Vagina (tissue), 2 donors: ENCODE data around the gene MUC12. TPM values are rescaled to one million over a fixed set of nuclear protein-coding genes. Genes with fewer than 3 reads are reported as not detected.
"Not testable (repeated sequence)": the region's sequence is repeated elsewhere in the genome, so short reads cannot be mapped to it uniquely, and the experiment has no call there.

Source experiments
- DNase-seq, 2 donors: peaks; one replicate each; pipeline ENCODE4 v3.0.0-alpha.2; 2017; ENCODE audit errors: extremely low spot score in 2 of 2
- H3K27ac ChIP-seq: fragments of 200-600 bp; sonication (generic); one replicate; pipeline ENCODE4 v1.5.1; 2019
- H3K27me3 ChIP-seq: fragments of 200-600 bp; sonication (generic); one replicate; pipeline ENCODE4 v1.5.1; 2019
- H3K36me3 ChIP-seq, 2 donors: fragments of 200-600 bp; sonication (generic); one replicate each; pipeline ENCODE4 v1.5.1; 2017 to 2019
- H3K4me1 ChIP-seq: fragments of 200-600 bp; sonication (generic); one replicate; pipeline ENCODE4 v1.5.1; 2019
- H3K4me3 ChIP-seq, 2 donors: fragments of 200-600 bp; sonication (generic); 1 replicate in 1 of 2; 2 replicates in 1 of 2; pipeline ENCODE4 v1.5.1; 2016 to 2019
- H3K9me3 ChIP-seq: fragments of 200-600 bp; sonication (generic); one replicate; pipeline ENCODE4 v1.5.1; 2019
- POLR2A ChIP-seq, 2 donors: fragments of 450-650 bp; IDR thresholded peaks; one replicate each; pipeline ENCODE4 v1.6.1; 2017; ENCODE audit warnings: antibody characterized with exemption in 2 of 2, mild to moderate bottlenecking in 2 of 2, moderate library complexity in 2 of 2
- POLR2AphosphoS5 ChIP-seq, 2 donors: sonication (generic); formaldehyde crosslinking; IDR thresholded peaks; one replicate each; pipeline ENCODE4 v1.9.0; 2017; ENCODE audit warnings: antibody characterized with exemption in 2 of 2, mild to moderate bottlenecking in 2 of 2, low read depth in 1 of 2; ENCODE audit not compliant: insufficient read depth in 1 of 2
- intact Hi-C: fragments of 100-400 bp; cut with DNase I; formaldehyde crosslinking; loops from one replicate; pipeline ENCODE4 v1.15.1; 2023
- total RNA-seq: library from RNA; depleted of rRNA; stranded (reverse); fragments of >200 nt; gene quantifications from one replicate; pipeline ENCODE4 v1.2.3, GENCODE V29; 2016
- TF ChIP-seq, protein P1 (sequence below), 3 experiments: fragments of 450-650 bp in 2 of 3; fragments of 200-600 bp in 1 of 3; sonication (generic) in 1 of 3; IDR thresholded peaks; one replicate each; pipeline ENCODE4 v1.5.1; 2017 to 2019; ENCODE audit warnings: antibody characterized with exemption in 3 of 3, mild to moderate bottlenecking in 2 of 3, moderate library complexity in 2 of 3

The MUC12 gene
- total RNA-seq, 1 donor from 2014 or later = 2.7 TPM

GRCh38 chr7:100991631-100992030 is 22.3 kb downstream of the MUC12 start:
- no peaks in the 10 kb centered on the region for H3K36me3 ChIP-seq
- DNase-seq = no peak

DNA sequence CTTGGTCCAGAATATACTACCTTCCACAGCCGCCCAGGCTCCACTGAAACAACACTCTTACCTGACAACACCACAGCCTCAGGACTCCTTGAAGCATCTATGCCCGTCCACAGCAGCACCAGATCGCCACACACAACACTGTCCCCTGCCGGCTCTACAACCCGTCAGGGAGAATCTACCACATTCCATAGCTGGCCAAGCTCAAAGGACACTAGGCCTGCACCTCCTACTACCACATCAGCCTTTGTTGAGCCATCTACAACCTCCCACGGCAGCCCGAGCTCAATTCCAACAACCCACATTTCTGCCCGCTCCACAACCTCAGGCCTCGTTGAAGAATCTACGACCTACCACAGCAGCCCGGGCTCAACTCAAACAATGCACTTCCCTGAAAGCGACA is 22.9 kb downstream of the MUC12 start:
- DNase-seq, H3K4me3 ChIP-seq, H3K9me3 ChIP-seq, H3K27ac ChIP-seq, H3K36me3 ChIP-seq, H3K4me1 ChIP-seq, intact Hi-C loops, H3K27me3 ChIP-seq: not testable (repeated sequence)

More at GRCh38 chr7:100991631-100992030, 22.3 kb downstream of the MUC12 start:
- no peak overlapping the region for H3K4me3 ChIP-seq
- H3K9me3 ChIP-seq = no peaks in the 10 kb centered on the region
- no peaks in the 10 kb centered on the region for H3K4me1 ChIP-seq
- no peak overlapping the region for H3K27ac ChIP-seq
- no peaks in the 10 kb centered on the region for H3K27me3 ChIP-seq
- intact Hi-C loops = no loop called here
- TF ChIP-seq, protein P1, sequence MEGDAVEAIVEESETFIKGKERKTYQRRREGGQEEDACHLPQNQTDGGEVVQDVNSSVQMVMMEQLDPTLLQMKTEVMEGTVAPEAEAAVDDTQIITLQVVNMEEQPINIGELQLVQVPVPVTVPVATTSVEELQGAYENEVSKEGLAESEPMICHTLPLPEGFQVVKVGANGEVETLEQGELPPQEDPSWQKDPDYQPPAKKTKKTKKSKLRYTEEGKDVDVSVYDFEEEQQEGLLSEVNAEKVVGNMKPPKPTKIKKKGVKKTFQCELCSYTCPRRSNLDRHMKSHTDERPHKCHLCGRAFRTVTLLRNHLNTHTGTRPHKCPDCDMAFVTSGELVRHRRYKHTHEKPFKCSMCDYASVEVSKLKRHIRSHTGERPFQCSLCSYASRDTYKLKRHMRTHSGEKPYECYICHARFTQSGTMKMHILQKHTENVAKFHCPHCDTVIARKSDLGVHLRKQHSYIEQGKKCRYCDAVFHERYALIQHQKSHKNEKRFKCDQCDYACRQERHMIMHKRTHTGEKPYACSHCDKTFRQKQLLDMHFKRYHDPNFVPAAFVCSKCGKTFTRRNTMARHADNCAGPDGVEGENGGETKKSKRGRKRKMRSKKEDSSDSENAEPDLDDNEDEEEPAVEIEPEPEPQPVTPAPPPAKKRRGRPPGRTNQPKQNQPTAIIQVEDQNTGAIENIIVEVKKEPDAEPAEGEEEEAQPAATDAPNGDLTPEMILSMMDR (IDR thresholded peaks at IDR 0.05) = no peak
- TF ChIP-seq POLR2AphosphoS5 (IDR thresholded peaks at IDR 0.05; ENCODE audit: insufficient read depth in 1 of 2, low read depth in 1 of 2) = no peak

DNA sequence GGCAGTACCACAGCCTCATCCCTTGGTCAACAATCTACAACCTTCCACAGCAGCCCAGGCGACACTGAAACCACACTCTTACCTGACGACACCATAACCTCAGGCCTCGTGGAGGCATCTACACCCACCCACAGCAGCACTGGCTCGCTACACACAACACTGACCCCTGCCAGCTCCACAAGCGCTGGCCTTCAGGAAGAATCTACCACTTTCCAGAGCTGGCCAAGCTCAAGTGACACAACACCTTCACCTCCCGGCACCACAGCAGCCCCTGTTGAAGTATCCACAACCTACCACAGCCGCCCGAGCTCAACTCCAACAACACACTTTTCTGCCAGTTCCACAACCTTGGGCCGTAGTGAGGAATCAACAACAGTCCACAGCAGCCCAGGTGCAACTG is 25.3 kb downstream of the MUC12 start:
- H3K27me3 ChIP-seq, DNase-seq: not testable (repeated sequence)

DNA sequence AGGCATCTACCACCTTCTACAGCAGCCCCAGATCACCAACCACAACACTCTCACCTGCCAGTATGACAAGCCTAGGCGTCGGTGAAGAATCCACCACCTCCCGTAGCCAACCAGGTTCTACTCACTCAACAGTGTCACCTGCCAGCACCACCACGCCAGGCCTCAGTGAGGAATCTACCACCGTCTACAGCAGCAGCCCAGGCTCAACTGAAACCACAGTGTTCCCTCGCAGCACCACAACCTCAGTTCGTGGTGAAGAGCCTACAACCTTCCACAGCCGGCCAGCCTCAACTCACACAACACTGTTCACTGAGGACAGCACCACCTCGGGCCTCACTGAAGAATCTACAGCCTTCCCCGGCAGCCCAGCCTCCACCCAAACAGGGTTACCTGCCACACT is 29.2 kb downstream of the MUC12 start:
- H3K36me3 ChIP-seq, H3K27me3 ChIP-seq, H3K27ac ChIP-seq, H3K4me1 ChIP-seq, intact Hi-C loops, H3K4me3 ChIP-seq, H3K9me3 ChIP-seq, DNase-seq: not testable (repeated sequence)

More for the DNA sequence above, 25.3 kb downstream of the MUC12 start:
- H3K4me1 ChIP-seq, H3K36me3 ChIP-seq, H3K27ac ChIP-seq, H3K9me3 ChIP-seq, intact Hi-C loops, H3K4me3 ChIP-seq: not testable (repeated sequence)

DNA sequence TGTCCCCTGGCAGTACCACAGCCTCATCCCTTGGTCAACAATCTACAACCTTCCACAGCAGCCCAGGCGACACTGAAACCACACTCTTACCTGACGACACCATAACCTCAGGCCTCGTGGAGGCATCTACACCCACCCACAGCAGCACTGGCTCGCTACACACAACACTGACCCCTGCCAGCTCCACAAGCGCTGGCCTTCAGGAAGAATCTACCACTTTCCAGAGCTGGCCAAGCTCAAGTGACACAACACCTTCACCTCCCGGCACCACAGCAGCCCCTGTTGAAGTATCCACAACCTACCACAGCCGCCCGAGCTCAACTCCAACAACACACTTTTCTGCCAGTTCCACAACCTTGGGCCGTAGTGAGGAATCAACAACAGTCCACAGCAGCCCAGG is 30.0 kb downstream of the MUC12 start:
- H3K4me3 ChIP-seq, H3K9me3 ChIP-seq, DNase-seq, H3K36me3 ChIP-seq, H3K27ac ChIP-seq, intact Hi-C loops, H3K27me3 ChIP-seq, H3K4me1 ChIP-seq: not testable (repeated sequence)

DNA sequence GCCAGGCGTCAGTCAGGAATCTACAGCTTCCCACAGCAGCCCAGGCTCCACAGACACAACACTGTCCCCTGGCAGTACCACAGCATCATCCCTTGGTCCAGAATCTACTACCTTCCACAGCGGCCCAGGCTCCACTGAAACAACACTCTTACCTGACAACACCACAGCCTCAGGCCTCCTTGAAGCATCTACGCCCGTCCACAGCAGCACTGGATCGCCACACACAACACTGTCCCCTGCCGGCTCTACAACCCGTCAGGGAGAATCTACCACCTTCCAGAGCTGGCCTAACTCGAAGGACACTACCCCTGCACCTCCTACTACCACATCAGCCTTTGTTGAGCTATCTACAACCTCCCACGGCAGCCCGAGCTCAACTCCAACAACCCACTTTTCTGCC is 30.7 kb downstream of the MUC12 start:
- H3K27me3 ChIP-seq, DNase-seq, H3K27ac ChIP-seq, H3K4me1 ChIP-seq, H3K9me3 ChIP-seq, intact Hi-C loops, H3K36me3 ChIP-seq, H3K4me3 ChIP-seq: not testable (repeated sequence)

GRCh38 chr7:101002333-101002732 is 33.0 kb downstream of the MUC12 start:
- DNase-seq, H3K27me3 ChIP-seq, H3K4me3 ChIP-seq, intact Hi-C loops, H3K4me1 ChIP-seq, H3K27ac ChIP-seq, H3K36me3 ChIP-seq, H3K9me3 ChIP-seq: not testable (repeated sequence)

- H3K27ac ChIP-seq, H3K4me1 ChIP-seq, H3K9me3 ChIP-seq, intact Hi-C loops, H3K27me3 ChIP-seq, H3K36me3 ChIP-seq, H3K4me3 ChIP-seq, DNase-seq: not testable (repeated sequence)
Observed at GRCh38 chr7:101007361-101007760, 38.0 kb downstream of the MUC12 start.

DNA sequence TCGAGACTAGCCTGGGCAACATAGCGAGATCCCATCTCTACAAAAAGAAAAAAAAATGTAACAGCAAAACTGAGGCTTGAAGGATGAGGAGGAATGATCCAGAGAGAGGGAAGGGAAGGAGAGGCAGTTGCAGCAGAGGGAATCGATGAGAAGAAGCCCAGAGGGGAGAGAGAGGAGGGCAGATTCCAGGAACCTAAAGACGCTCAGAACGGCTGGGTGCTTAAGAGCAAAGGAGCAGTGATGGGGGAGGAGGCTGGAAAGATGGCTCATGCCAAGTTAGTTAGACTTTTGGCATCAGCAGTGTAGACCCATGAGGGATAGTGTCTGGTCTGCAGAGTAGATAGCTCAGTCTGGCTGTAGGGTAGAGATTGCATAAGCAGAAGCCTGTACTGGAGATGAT is 40.3 kb downstream of the MUC12 start:
- Histone ChIP-seq H3K4me1 (no peaks in the 10 kb centered on the region), H3K4me3 (no peak overlapping the region), H3K36me3 (no peaks in the 10 kb centered on the region), H3K27ac (no peak overlapping the region), H3K27me3 (no peaks in the 10 kb centered on the region), H3K9me3 (no peaks in the 10 kb centered on the region)
- TF ChIP-seq, protein P1 (IDR thresholded peaks at IDR 0.05) = no peak
- TF ChIP-seq POLR2A (IDR thresholded peaks at IDR 0.05) (no peak), POLR2AphosphoS5 (IDR thresholded peaks at IDR 0.05; ENCODE audit: insufficient read depth in 1 of 2, low read depth in 1 of 2) (no peak)
- DNase-seq = no peak
- intact Hi-C loops = no loop called here
